NB4 (cell line): ENCODE measurements around the gene HES1.

Experiments
- DNase-seq: peaks from one replicate; pipeline ENCODE4 v3.0.0; 2010; ENCODE audit warnings: low read depth
- H3K4me3 ChIP-seq: one replicate; pipeline ENCODE4 v1.5.1; 2011; ENCODE audit warnings: mild to moderate bottlenecking, low read depth, low read length, moderate library complexity
- MYC ChIP-seq: IDR thresholded peaks from 2 replicates; pipeline ENCODE4 v1.6.1; 2011; ENCODE audit warnings: low read depth, low read length
- POLR2A ChIP-seq: IDR thresholded peaks from 2 replicates; pipeline ENCODE4 v1.6.1; 2011; ENCODE audit warnings: mild to moderate bottlenecking; ENCODE audit not compliant: insufficient read length; ENCODE audit errors: extremely low read depth
- TF ChIP-seq, protein P1 (sequence below): IDR thresholded peaks from 2 replicates; pipeline ENCODE4 v1.6.1; 2011; ENCODE audit warnings: low read depth, low read length
- TF ChIP-seq, protein P2 (sequence below): IDR thresholded peaks from one replicate; pipeline ENCODE4 v1.5.1; 2012; ENCODE audit warnings: low read depth, low read length

The HES1 gene

DNA sequence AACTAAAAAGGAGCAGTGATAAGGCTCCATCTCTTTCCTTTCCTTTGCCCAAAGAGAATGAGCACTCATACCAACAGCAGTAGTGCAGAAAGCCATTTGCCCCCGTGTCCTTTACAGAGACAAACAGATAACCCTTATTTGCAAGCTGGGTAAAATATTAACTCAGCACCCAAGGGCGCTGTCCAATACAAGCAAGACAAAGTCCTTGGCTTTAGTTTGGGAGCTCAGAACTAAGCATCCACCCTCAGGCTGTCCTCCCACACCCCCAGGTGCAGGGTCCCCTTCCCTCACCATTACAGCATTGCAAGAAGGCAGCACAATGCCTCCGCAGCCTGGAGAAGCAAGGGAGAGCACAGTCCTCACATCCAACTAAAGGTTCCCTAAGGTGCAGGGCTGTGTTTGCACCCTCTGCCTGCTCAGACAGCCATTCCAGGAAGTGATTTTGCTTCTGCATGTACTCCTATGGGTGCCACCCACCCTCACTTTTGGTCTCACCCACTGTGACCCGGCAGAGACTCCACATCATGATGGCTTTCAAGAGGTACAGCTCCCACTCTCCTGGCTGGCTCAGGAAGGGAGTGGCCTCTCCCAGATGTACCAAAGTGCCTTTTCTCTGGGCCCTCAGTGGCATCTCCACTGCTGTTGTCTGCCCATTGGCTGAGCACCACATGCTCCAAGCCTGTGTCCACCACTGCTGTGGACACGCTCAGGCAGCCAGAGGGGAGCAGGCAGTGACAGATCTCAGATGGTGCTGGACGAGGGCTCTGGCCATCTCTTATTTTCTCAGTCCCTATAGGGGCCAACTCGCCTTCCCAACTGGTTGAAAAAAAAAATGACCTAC lies 34.1 kb upstream of the HES1 start:
- no peak overlapping the region for H3K4me3 ChIP-seq
- no peak for DNase-seq
- TF ChIP-seq MYC (no peak), POLR2A (no peak)
- TF ChIP-seq, protein P1, sequence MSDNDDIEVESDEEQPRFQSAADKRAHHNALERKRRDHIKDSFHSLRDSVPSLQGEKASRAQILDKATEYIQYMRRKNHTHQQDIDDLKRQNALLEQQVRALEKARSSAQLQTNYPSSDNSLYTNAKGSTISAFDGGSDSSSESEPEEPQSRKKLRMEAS, result no peak
- TF ChIP-seq, protein P2, sequence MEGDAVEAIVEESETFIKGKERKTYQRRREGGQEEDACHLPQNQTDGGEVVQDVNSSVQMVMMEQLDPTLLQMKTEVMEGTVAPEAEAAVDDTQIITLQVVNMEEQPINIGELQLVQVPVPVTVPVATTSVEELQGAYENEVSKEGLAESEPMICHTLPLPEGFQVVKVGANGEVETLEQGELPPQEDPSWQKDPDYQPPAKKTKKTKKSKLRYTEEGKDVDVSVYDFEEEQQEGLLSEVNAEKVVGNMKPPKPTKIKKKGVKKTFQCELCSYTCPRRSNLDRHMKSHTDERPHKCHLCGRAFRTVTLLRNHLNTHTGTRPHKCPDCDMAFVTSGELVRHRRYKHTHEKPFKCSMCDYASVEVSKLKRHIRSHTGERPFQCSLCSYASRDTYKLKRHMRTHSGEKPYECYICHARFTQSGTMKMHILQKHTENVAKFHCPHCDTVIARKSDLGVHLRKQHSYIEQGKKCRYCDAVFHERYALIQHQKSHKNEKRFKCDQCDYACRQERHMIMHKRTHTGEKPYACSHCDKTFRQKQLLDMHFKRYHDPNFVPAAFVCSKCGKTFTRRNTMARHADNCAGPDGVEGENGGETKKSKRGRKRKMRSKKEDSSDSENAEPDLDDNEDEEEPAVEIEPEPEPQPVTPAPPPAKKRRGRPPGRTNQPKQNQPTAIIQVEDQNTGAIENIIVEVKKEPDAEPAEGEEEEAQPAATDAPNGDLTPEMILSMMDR, result no peak

DNA sequence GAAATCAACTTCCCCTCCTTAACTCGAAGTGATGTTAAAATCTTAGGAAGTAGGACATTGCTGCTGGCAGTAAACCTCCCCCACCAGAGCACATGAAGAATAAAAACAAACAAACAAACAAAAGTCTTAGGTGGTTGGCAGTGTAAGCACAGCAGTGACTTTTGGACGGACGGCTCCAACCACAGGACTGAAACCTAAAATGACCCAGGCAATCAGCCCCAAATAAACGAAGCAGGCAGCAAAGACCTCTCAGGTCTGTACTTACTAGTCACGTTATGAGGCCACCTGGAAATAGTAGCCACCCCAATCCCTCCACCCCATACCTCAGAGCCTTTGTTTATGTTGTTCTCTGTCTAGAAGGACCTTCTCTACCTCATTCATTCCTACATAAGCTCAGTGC lies 33.5 kb upstream of the HES1 start:
- DNase-seq, result no peak
- H3K4me3 ChIP-seq, result no peak overlapping the region
- TF ChIP-seq MYC, result no peak
- TF ChIP-seq, protein P1, result no peak
- TF ChIP-seq, protein P2, result no peak
- TF ChIP-seq POLR2A, result no peak

DNA sequence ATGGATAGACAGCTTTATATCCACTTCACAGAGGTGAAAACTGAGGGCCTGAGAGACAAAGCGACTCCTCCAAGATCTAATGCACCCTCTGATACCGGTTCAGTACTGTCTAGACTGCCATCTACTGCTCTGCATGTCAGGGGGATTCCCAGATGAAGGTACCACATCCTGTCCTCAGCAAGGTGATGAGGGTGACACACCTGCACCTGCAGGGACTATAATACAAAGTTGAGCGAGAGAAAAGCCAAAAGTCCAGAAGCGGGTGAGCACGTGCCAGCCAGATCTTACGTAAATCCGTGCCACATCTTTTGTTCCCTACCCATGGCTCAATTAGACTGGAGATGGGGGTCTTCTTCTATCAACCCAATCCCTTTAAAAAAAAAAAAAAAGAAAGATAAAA lies 32.4 kb upstream of the HES1 start:
- TF ChIP-seq, protein P2, result no peak
- no peak for TF ChIP-seq MYC
- DNase-seq, result no peak
- H3K4me3 ChIP-seq, result no peak overlapping the region

DNA sequence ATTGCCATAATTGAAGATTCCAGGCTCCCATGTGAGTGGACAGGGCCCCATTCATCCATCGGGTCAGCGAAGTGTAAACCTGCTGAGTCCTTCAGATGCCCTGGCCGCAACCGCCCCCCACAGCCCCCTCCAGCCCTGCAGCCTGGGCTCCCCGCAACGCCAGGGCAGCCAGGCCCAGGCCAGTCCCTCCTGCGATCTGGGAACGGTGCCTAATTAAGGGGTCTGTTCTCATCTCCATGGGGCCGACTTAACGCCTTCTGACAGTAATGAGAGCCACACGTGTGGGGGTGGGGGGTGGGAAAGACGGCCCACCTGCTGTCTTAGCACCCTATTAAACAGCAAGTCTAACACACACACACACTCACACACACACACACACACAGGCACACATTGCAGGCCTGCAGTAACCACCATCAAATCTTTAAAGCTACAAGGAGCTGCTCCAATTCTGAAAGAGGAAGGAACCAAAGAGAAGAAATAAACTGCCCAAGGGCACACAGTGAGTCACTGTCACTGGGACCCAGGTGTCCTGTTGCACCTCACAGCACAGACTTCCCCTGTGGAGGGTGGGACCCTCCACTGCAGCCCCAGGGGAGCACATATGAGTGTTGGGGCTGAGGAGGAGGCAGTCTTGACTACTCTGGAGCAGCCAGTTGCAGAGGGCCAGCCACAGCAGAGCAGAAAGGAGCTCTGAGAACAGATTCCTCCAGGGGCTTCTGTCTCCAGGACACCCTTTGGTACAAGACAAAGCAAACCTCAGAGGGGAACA lies 31.8 kb upstream of the HES1 start:
- TF ChIP-seq, protein P2, result no peak
- TF ChIP-seq POLR2A, result no peak
- TF ChIP-seq, protein P1, result peak; percentile 12; the same call in 1 of the 2 replicates
- no peak overlapping the region for H3K4me3 ChIP-seq
- peak; percentile 86 for DNase-seq

DNA sequence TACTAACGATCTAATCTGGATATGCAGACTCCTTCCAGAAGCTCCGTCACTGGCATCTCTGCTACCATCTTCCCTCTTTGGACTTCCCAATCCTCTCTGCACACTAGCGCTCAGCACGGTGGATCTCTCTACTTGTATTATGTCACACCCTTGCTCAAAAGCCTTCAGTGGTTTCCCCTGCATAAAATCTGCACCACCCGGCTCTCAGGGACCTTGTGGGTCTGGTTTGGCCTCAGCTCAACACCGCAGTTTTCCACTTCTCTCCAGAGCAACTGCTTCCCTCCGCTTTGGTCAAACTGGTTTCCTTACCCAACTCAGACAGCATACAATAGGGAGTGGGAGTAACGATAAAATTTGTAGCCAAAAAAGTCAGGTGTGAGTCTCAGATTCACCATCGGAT lies 30.7 kb upstream of the HES1 start:
- TF ChIP-seq, protein P1, result no peak
- TF ChIP-seq, protein P2, result no peak
- TF ChIP-seq POLR2A (no peak), MYC (no peak)
- no peak overlapping the region for H3K4me3 ChIP-seq
- no peak for DNase-seq
